Activated T-helper 2 cell treated with anti-CD3 and anti-CD28 coated beads, Interferon-gamma antibody, Interleukin-2, Interleukin-4, amounts not matched to agents 10 μg/mL and 5 μg/mL and 100 μg/mL, durations not matched to agents 14 hours and 24 hours and 36 hours (primary cell): ENCODE data around the gene NLRP9. TPM values are rescaled to one million over a fixed set of nuclear protein-coding genes. Genes with fewer than 3 reads are reported as not detected.
"Not testable (repeated sequence)": the region's sequence is repeated elsewhere in the genome, so short reads cannot be mapped to it uniquely, and the experiment has no call there.

Experiments used
- DNase-seq: peaks from one replicate; pipeline ENCODE4 v3.0.0; 2021; ENCODE audit warnings: low spot score
- H3K27ac Mint-ChIP-seq: one replicate; pipeline ENCODE4 v1.8.0; 2021; ENCODE audit warnings: mixed read lengths
- H3K27me3 Mint-ChIP-seq: one replicate; pipeline ENCODE4 v1.8.0; 2021; ENCODE audit warnings: low read depth, mixed read lengths
- H3K36me3 Mint-ChIP-seq: one replicate; pipeline ENCODE4 v1.8.0; 2021; ENCODE audit warnings: low read depth, mixed read lengths
- H3K4me1 Mint-ChIP-seq: one replicate; pipeline ENCODE4 v1.8.0; 2021; ENCODE audit warnings: low read depth, mixed read lengths
- H3K4me3 Mint-ChIP-seq: one replicate; pipeline ENCODE4 v1.8.0; 2021; ENCODE audit warnings: low read depth, mild to moderate bottlenecking, moderate library complexity, mixed read lengths
- H3K9me3 Mint-ChIP-seq: one replicate; pipeline ENCODE4 v1.8.0; 2021; ENCODE audit warnings: mixed read lengths
- intact Hi-C: fragments of 100-400 bp; cut with micrococcal nuclease; formaldehyde crosslinking; loops from one replicate; pipeline ENCODE4 v1.15.1; 2023
- total RNA-seq: library from RNA; stranded (reverse); gene quantifications from 2 replicates; pipeline ENCODE4 v1.2.3, GENCODE V29; 2022

NLRP9 gene
- total RNA-seq, 1 donor from 2014 or later, result not detected

GRCh38 chr19:55720214-55720746 is 17.9 kb downstream of the NLRP9 start:
- intact Hi-C loops, result no loop called here
- no peaks in the 10 kb centered on the region for H3K36me3 Mint-ChIP-seq
- H3K27ac Mint-ChIP-seq, result no peak overlapping the region
- H3K27me3 Mint-ChIP-seq, result no peaks in the 10 kb centered on the region
- no peak for DNase-seq
- no peaks in the 10 kb centered on the region for H3K4me1 Mint-ChIP-seq
- H3K4me3 Mint-ChIP-seq, result no peak overlapping the region
- H3K9me3 Mint-ChIP-seq, result peaks cover 28% of the 10 kb centered on the region

GRCh38 chr19:55717879-55718711 is 20.1 kb downstream of the NLRP9 start:
- DNase-seq, H3K4me1 Mint-ChIP-seq, H3K27me3 Mint-ChIP-seq, intact Hi-C loops, H3K27ac Mint-ChIP-seq, H3K4me3 Mint-ChIP-seq, H3K36me3 Mint-ChIP-seq: not testable (repeated sequence)
- peaks cover 30% of the 10 kb centered on the region for H3K9me3 Mint-ChIP-seq

GRCh38 chr19:55717251-55717650 is 21.0 kb downstream of the NLRP9 start:
- no peaks in the 10 kb centered on the region for H3K4me1 Mint-ChIP-seq
- H3K27ac Mint-ChIP-seq, result no peak overlapping the region
- H3K9me3 Mint-ChIP-seq, result peaks cover 32% of the 10 kb centered on the region
- intact Hi-C loops, result no loop called here
- H3K4me3 Mint-ChIP-seq, result no peak overlapping the region
- no peaks in the 10 kb centered on the region for H3K36me3 Mint-ChIP-seq
- no peaks in the 10 kb centered on the region for H3K27me3 Mint-ChIP-seq
- no peak for DNase-seq

- H3K27me3 Mint-ChIP-seq, result no peaks in the 10 kb centered on the region
- H3K27ac Mint-ChIP-seq, result no peak overlapping the region
- no peak overlapping the region for H3K4me3 Mint-ChIP-seq
- intact Hi-C loops, result no loop called here
- peaks cover 27% of the 10 kb centered on the region for H3K9me3 Mint-ChIP-seq
- DNase-seq, result no peak
- H3K36me3 Mint-ChIP-seq, result no peaks in the 10 kb centered on the region
- no peaks in the 10 kb centered on the region for H3K4me1 Mint-ChIP-seq
These were observed 21.7 kb downstream of the NLRP9 start for GRCh38 chr19:55716531-55716930.

- Mint-ChIP-seq H3K4me3 (no peak overlapping the region), H3K27me3 (no peaks in the 10 kb centered on the region), H3K36me3 (no peaks in the 10 kb centered on the region), H3K9me3 (peaks cover 11% of the 10 kb centered on the region), H3K4me1 (no peaks in the 10 kb centered on the region), H3K27ac (no peak overlapping the region)
- DNase-seq, result no peak
- intact Hi-C loops, result no loop called here
These were observed 25.2 kb downstream of the NLRP9 start for GRCh38 chr19:55712804-55713631.

- no peaks in the 10 kb centered on the region for H3K36me3 Mint-ChIP-seq
- peaks cover 11% of the 10 kb centered on the region for H3K9me3 Mint-ChIP-seq
These were observed 26.5 kb downstream of the NLRP9 start for GRCh38 chr19:55711719-55712118.

GRCh38 chr19:55705972-55706371 is 32.2 kb downstream of the NLRP9 start:
- no peaks in the 10 kb centered on the region for H3K27me3 Mint-ChIP-seq
- no peak overlapping the region for H3K27ac Mint-ChIP-seq
- peaks cover 2% of the 10 kb centered on the region for H3K4me1 Mint-ChIP-seq
- H3K9me3 Mint-ChIP-seq, result no peaks in the 10 kb centered on the region
- DNase-seq, result no peak
- no peak overlapping the region for H3K4me3 Mint-ChIP-seq
- intact Hi-C loops, result no loop called here
- peaks cover 15% of the 10 kb centered on the region for H3K36me3 Mint-ChIP-seq

More at GRCh38 chr19:55711719-55712118, 26.5 kb downstream of the NLRP9 start:
- Mint-ChIP-seq H3K27me3 (no peaks in the 10 kb centered on the region), H3K27ac (no peak overlapping the region), H3K4me3 (no peak overlapping the region), H3K4me1 (no peaks in the 10 kb centered on the region)
- DNase-seq, result no peak
- intact Hi-C loops, result no loop called here

- no peaks in the 10 kb centered on the region for H3K27me3 Mint-ChIP-seq
- no peak overlapping the region for H3K4me3 Mint-ChIP-seq
- H3K36me3 Mint-ChIP-seq, result peaks cover 19% of the 10 kb centered on the region
- no peak for DNase-seq
- H3K9me3 Mint-ChIP-seq, result no peaks in the 10 kb centered on the region
- H3K27ac Mint-ChIP-seq, result no peak overlapping the region
- H3K4me1 Mint-ChIP-seq, result peaks cover 2% of the 10 kb centered on the region
- intact Hi-C loops, result no loop called here
These were observed 33.5 kb downstream of the NLRP9 start for GRCh38 chr19:55704494-55705245.

GRCh38 chr19:55703790-55704215 is 34.4 kb downstream of the NLRP9 start:
- no peak overlapping the region for H3K27ac Mint-ChIP-seq
- H3K4me3 Mint-ChIP-seq, result no peak overlapping the region
- peak; percentile 24 for DNase-seq
- no peaks in the 10 kb centered on the region for H3K27me3 Mint-ChIP-seq
- intact Hi-C loops, result no loop called here
- H3K36me3 Mint-ChIP-seq, result peaks cover 24% of the 10 kb centered on the region
- peaks cover 2% of the 10 kb centered on the region for H3K4me1 Mint-ChIP-seq
- no peaks in the 10 kb centered on the region for H3K9me3 Mint-ChIP-seq

- H3K4me3 Mint-ChIP-seq, result no peak overlapping the region
- H3K27me3 Mint-ChIP-seq, result no peaks in the 10 kb centered on the region
- H3K27ac Mint-ChIP-seq, result no peak overlapping the region
- intact Hi-C loops, result no loop called here
- peaks cover 30% of the 10 kb centered on the region for H3K36me3 Mint-ChIP-seq
- peaks cover 2% of the 10 kb centered on the region for H3K4me1 Mint-ChIP-seq
- no peak for DNase-seq
- no peaks in the 10 kb centered on the region for H3K9me3 Mint-ChIP-seq
These were observed 36.0 kb downstream of the NLRP9 start for GRCh38 chr19:55702131-55702627.

GRCh38 chr19:55700813-55701212 is 37.4 kb downstream of the NLRP9 start:
- no peak for DNase-seq
- Mint-ChIP-seq H3K4me1 (peaks cover 2% of the 10 kb centered on the region), H3K27ac (no peak overlapping the region), H3K4me3 (no peak overlapping the region), H3K36me3 (peaks cover 35% of the 10 kb centered on the region), H3K27me3 (no peaks in the 10 kb centered on the region), H3K9me3 (no peaks in the 10 kb centered on the region)
- intact Hi-C loops, result no loop called here

- H3K4me3 Mint-ChIP-seq, result no peak overlapping the region
- no peak for DNase-seq
- H3K27ac Mint-ChIP-seq, result no peak overlapping the region
- intact Hi-C loops, result no loop called here
- H3K36me3 Mint-ChIP-seq, result peaks cover 34% of the 10 kb centered on the region
- H3K27me3 Mint-ChIP-seq, result no peaks in the 10 kb centered on the region
- H3K4me1 Mint-ChIP-seq, result peaks cover 2% of the 10 kb centered on the region
- H3K9me3 Mint-ChIP-seq, result no peaks in the 10 kb centered on the region
These were observed 39.0 kb downstream of the NLRP9 start for GRCh38 chr19:55699221-55699620.
